Activated gamma-delta T cell (primary cell): ENCODE data around the gene MMP7.
"Not testable (repeated sequence)": the region's sequence is repeated elsewhere in the genome, so short reads cannot be mapped to it uniquely, and the experiment has no call there.

Source experiments
- DNase-seq: peaks from one replicate; lab custom pipeline; 2025; lab: John Stamatoyannopoulos, UW

Gene MMP7

GRCh38 chr11:102539567-102539966 lies 9.0 kb upstream of the MMP7 start:
- DNase-seq: no peak

DNA sequence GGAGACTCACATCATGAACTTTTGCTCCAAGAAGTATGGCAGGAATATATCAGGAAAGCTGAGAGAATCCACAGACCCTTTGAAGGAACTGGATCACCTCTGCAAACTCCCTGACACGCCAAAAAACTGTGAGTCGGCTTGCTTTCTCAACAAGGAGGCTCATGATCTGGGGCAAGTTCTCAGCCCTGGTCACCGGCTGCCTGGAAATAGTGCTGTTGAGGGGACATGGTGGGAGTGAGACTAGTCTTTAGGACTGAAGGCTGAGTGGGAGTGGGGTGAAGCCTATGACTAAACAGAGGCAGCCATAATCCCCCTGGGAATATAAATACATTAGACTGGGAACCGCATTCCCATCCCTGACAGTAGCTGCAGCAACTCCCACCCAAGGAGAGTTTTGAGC lies 8.4 kb upstream of the MMP7 start:
- DNase-seq: no peak

DNA sequence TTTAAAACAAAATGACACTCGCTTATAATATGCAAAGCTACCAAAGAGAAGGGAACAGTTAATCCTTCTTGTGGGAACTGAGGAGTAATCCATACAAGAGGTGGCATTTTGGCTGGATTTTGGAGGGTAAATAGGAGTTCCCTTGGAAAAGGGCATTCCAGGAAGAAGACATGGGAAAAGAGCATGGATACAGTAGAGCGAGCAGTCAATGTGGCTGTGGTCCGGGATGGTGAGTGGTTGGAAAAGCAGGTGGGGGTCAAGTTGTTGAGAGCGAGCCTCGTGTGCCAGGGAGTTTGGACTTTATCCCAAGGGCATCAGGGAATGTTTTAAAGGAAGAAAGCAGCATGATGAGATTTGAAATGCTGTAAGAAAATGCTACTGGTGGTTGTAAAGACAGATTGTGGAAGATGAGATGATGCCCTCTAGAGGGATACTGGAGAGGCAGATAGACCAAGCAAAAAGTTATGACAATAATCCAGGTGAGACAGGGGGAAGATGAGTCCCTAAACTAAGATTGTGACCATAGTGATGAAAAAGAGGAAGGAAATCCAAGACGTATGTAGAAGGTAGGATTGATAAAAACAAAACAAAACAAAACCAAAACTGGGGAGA lies 3.8 kb upstream of the MMP7 start:
- DNase-seq: no peak

DNA sequence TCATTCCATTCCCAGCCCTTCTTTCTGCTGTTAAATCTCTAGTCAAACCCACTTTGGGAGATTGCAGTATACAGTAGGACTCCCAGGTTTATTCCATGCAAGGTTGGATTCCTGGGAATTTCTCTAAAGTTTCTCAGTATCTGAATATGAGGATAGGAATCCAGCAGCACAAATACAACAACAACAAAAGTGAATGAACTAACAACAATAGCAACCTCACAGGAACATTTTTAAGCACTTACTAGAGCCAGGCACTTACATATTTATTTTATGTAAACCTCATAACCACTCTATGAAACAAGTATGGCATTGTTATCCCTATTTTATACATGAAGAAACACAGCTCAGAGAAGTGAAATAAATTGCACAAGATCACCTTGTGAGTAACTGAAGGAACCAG lies 1.9 kb downstream of the MMP7 start:
- DNase-seq: no peak

DNA sequence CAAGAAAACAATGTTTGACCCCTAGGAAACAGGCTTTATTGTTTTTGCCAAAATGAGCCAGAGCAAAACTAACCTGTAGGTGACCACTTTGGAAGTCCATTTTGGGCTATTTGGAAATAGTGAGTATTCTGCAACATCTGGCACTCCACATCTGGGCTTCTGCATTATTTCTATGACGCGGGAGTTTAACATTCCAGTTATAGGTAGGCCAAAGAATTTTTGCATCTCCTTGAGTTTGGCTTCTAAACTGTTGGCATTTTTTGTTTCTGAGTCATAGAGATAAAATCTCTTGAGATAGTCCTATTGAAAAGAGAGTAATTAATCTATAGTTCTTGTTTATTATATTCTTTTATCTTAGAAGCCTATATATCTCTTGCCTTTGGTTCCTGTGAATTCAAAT lies 2.9 kb downstream of the MMP7 start:
- no peak for DNase-seq

DNA sequence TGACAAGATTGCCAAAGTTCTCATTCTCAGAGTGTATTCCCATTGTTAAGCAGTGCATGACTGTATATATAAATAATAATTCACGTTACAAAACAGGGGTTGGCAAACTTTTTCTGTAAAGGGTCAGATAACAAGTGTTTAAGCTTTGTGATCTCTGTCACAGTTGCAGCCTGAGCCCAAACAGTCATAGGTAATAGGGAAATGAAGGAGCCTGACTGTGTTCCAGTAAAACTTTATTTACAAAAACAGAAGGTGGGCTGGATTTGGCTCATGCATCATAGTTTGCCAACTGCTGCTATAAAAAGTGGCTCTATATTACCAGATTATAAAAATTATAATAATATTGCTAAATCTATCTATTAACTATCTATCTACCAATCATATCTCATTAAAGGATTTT lies 3.5 kb downstream of the MMP7 start:
- DNase-seq: no peak

GRCh38 chr11:102523887-102524286 lies 6.7 kb downstream of the MMP7 start:
- no peak for DNase-seq

GRCh38 chr11:102523189-102523570 lies 7.4 kb downstream of the MMP7 start:
- no peak for DNase-seq

DNA sequence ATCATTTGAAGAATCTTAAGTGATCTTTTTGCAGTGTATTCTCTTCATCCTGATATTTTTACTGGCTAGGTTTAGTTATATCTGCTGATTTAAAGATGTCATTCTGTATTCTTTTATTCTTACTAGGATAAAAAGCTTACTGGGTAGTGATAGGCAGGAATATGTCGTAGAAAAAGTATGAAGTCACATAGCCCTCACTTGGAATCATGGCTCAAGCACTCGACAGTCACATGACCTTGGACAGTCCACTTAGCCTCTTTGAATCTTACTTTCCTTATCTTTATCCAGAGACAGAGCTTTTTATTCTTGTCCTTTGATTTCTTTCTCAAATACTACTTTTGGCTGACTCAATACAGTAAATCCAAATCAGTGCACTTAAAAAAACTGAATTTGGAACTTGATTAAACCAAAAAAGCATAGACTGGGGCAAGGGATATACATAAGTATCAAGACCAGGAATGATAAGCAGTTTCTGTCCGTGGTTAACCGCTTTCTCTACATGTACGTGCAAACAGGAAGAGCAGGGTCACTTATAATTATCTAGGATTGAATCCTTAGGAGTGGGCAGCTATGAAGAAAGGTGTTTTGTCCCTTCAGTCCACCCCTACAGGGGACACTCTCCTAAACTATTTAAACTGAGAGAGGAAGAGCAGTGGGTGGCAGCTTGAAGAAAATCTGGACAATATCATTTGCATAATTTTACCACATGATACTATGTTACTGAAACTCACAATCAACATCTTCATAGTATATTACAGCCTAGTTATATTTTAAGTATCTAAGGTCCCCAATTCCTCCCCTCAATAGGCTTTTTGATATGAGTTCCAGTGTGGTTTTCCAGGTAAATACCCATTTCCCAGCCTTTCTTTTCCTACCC lies 8.0 kb downstream of the MMP7 start:
- DNase-seq: no peak

- DNase-seq: no peak
These were observed 9.4 kb downstream of the MMP7 start for GRCh38 chr11:102521121-102521520.

DNA sequence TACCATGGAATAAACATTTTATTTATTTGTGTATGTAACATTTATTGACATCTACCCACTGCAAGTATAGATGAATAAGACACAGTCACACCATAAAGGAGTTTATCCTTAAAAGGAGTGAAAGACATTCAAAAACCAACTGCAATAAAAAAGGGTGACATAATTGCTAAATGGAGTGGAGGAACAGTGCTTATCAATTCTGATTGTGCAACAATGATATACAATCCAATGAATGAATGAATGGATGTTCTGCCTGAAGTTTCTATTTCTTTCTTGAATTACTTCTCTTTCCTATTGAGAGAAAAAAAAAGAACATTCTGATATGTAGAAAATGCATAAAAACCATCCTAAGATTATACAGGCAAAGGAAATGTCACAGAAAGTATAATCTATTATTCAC lies 10.0 kb downstream of the MMP7 start:
- no peak for DNase-seq

DNA sequence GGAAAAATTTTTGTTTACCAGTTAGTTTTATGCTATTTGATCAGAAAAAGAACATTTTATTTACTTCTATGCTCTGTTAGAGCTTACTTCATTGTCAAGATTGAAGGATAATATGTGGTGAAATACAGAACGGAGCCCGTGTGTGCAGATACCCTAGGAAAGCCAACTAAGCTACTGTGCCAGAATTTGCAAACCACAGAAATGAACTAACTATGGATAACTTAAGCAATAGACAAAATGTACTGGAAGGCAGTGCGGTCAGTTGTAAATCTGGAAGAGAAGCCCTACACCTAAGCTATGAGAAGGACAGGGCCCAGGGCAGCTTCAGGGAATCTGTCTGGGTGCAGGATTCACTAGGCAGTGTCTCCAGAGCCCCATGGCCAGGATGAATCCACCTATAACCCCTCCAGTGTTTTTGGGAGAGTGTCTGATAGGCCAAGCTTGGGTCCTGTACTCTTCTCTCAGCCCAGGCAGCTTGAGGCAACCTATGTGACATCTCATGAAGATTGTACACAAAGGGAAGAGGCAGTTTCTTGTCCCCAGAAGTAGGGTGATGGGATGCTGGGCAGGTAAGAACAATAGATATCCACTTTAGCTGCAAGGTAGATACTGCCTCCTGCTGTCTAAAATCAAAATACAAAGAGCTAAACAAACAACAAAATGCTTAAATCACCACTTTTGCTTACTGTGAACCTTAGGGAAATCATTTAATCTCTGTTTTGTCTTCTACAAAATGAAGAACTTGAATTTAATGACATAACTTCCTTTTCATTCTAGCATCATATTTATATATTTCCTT lies 12.1 kb downstream of the MMP7 start:
- DNase-seq: no peak

DNA sequence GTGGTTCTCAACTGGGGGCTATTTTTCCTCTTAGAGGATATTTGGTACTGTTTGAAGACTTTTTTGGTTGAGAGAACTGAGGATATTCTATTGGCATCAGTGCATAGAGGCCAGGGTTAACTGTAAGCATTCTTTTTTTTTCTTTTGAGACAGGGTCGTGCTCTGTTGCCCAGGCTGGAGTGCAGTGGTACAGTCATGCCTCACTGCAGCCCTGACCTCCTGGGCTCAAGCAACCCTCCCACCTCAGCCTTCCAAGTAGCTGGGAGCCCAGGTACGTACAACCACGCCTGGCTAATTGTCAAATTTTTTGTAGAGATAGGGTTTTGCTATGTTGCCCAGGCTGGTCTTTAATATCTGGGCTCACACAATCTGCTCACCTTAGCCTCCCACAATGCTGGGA lies 12.9 kb downstream of the MMP7 start:
- no peak for DNase-seq

GRCh38 chr11:102516179-102516578 lies 14.4 kb downstream of the MMP7 start:
- DNase-seq: no peak

DNA sequence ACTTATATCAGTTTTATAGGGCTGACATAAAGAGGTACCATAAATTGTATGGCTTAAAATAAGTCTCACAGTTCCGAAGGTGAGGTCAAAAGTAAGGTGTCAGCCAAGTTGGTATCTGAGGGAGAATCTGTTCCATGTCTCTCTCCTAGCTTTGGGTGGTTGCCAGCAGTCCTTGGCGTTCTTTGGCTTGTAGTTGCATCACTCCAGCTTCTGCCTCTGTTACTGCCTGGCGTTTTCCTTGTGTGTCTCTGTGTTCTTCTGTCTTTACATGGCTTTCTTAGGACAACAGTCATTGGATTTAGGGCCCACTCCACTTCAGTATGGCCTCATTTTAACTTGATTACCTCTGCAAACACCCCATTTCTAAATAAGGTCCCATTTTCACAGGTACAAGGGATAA lies 16.7 kb downstream of the MMP7 start:
- no peak for DNase-seq

GRCh38 chr11:102510439-102511135 lies 20.0 kb downstream of the MMP7 start:
- DNase-seq: no peak

- not testable (repeated sequence) for DNase-seq
These were observed 27.7 kb downstream of the MMP7 start for GRCh38 chr11:102502831-102503230.

DNA sequence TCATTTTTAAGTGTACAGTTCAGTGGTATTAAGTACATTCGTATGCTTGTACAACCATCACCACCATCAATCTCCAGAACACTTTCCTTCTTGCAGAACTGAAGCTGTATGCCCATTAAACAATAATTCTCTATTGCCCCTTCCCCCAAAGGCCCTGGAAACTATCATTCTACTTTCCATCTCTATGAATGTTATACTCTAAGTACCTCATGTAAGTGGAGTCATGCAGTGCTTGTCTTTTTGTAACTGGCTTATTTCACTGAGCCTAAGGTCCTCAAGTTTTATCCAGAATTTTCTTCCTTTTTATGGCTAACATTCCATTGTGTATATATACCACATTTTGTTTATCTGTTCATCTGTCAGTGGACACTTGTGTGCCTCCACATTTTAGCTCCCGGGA lies 29.7 kb downstream of the MMP7 start:
- DNase-seq: no peak

DNA sequence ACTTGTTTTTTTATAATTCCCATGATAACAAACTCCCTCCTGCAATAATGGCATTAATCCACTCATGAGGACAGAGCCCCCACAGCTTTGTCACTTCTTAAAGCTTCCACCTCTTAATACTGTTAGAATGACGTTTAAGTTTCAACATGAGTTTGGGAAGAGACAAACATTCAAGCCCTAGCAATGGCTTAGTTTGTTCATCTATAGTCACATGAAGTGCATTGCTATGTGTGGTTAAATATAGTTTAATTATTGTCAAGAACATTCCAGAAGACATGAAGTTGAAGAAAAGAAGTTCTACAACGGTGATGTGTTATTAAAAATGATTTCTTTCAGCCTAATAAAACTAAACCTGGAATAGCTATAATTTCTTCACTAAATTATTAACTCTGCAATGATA lies 30.6 kb downstream of the MMP7 start:
- no peak for DNase-seq

DNA sequence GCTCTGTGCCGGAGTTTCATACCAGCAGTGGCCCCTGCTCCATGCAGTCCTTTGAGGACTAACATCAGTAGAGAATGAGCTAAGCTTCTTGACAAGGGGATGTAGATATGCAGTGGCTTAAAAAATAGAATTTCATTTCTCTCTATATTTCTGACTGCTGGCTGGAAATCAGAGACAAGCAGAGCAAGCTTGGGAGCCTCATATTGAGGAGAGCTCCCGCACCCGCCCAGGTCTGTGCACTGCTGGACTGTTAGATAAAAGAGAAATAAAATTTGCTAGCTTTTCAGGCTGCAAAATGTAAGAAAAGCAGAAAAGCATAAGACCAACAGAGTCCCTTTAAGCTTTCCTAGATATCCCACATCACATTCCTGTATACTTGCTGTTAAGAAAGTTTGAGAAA lies 31.4 kb downstream of the MMP7 start:
- DNase-seq: no peak

GRCh38 chr11:102497061-102497460 lies 33.5 kb downstream of the MMP7 start:
- no peak for DNase-seq
